ENCODE measurements around the gene RANGAP1.

DNA sequence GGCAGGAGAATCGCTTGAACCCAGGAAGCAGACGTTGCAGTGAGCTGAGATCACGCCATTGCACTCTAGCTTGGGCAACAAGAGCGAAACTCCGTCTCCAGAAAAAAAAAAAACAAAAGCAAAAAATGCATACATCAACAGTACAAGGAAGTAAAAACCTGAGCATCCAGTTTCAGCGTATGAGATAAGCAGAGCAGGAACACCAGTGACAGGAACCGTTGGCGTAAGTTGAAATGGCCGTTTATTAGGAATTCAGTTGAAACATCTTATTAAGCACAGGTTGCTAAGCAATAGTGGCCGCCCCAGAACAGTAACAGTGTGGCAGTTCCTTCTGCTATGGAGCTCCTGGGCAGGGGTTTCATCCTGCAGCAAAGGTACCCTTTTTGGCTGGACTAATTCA lies 84.8 kb downstream of the RANGAP1 start:
- TF ChIP-seq, protein P1, sequence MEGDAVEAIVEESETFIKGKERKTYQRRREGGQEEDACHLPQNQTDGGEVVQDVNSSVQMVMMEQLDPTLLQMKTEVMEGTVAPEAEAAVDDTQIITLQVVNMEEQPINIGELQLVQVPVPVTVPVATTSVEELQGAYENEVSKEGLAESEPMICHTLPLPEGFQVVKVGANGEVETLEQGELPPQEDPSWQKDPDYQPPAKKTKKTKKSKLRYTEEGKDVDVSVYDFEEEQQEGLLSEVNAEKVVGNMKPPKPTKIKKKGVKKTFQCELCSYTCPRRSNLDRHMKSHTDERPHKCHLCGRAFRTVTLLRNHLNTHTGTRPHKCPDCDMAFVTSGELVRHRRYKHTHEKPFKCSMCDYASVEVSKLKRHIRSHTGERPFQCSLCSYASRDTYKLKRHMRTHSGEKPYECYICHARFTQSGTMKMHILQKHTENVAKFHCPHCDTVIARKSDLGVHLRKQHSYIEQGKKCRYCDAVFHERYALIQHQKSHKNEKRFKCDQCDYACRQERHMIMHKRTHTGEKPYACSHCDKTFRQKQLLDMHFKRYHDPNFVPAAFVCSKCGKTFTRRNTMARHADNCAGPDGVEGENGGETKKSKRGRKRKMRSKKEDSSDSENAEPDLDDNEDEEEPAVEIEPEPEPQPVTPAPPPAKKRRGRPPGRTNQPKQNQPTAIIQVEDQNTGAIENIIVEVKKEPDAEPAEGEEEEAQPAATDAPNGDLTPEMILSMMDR (IDR thresholded peaks at IDR 0.05), result no peak
- TF ChIP-seq EP300 (IDR thresholded peaks at IDR 0.05), result no peak
